Panc1 (cell line): Measurements from ENCODE around the gene CRMP1.

ENCODE experiments used
- POLR2AphosphoS5 ChIP-seq: IDR thresholded peaks from 2 replicates; pipeline ENCODE4 v1.6.1; 2012; ENCODE audit warnings: mild to moderate bottlenecking, low read depth, low read length, moderate library complexity
- TF ChIP-seq, protein P1 (sequence below), 2 experiments: IDR thresholded peaks; 2 replicates each; pipeline ENCODE4 v1.6.1; 2011 to 2012; ENCODE audit warnings: low read depth in 2 of 2, control low read depth in 1 of 2, low read length in 1 of 2, mild to moderate bottlenecking in 1 of 2, moderate library complexity in 1 of 2; ENCODE audit not compliant: insufficient read depth in 1 of 2
- TF ChIP-seq, protein P2 (sequence below): fragments of 450-650 bp; IDR thresholded peaks from 2 replicates; pipeline ENCODE4 v1.5.1; 2017; ENCODE audit warnings: mild to moderate bottlenecking

DNA sequence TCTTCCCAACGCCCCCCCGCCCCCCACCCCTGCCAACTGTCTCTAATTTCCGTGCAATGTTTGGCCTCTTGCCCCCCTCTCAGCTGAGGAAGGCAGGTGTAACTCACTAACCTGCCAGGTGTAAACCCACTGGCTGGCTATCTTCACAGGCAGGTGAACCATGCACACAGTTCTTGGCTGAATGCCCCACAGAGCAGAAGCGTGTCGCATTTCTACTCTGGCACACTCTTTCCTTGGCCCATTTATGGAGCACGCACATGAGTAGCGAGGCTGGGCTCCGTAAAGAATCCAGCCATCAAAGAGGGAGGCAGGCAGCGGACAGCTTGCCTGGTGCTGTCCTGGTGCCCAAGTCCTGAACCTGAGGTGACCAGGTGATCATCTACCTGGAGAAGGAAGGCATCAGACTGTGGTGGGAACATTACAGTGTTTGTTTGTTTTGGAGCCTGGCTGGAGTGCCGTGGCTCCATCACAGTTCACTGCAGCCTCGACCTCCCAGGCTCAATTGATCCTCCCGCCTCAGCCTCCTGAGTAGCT lies 39.2 kb upstream of the CRMP1 start:
- no peak for TF ChIP-seq POLR2AphosphoS5
- TF ChIP-seq, protein P1, sequence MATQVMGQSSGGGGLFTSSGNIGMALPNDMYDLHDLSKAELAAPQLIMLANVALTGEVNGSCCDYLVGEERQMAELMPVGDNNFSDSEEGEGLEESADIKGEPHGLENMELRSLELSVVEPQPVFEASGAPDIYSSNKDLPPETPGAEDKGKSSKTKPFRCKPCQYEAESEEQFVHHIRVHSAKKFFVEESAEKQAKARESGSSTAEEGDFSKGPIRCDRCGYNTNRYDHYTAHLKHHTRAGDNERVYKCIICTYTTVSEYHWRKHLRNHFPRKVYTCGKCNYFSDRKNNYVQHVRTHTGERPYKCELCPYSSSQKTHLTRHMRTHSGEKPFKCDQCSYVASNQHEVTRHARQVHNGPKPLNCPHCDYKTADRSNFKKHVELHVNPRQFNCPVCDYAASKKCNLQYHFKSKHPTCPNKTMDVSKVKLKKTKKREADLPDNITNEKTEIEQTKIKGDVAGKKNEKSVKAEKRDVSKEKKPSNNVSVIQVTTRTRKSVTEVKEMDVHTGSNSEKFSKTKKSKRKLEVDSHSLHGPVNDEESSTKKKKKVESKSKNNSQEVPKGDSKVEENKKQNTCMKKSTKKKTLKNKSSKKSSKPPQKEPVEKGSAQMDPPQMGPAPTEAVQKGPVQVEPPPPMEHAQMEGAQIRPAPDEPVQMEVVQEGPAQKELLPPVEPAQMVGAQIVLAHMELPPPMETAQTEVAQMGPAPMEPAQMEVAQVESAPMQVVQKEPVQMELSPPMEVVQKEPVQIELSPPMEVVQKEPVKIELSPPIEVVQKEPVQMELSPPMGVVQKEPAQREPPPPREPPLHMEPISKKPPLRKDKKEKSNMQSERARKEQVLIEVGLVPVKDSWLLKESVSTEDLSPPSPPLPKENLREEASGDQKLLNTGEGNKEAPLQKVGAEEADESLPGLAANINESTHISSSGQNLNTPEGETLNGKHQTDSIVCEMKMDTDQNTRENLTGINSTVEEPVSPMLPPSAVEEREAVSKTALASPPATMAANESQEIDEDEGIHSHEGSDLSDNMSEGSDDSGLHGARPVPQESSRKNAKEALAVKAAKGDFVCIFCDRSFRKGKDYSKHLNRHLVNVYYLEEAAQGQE (IDR thresholded peaks at IDR 0.05; ENCODE audit: insufficient read depth in 1 of 2, low read depth in 2 of 2, low read length in 1 of 2): no peak
- TF ChIP-seq, protein P2, sequence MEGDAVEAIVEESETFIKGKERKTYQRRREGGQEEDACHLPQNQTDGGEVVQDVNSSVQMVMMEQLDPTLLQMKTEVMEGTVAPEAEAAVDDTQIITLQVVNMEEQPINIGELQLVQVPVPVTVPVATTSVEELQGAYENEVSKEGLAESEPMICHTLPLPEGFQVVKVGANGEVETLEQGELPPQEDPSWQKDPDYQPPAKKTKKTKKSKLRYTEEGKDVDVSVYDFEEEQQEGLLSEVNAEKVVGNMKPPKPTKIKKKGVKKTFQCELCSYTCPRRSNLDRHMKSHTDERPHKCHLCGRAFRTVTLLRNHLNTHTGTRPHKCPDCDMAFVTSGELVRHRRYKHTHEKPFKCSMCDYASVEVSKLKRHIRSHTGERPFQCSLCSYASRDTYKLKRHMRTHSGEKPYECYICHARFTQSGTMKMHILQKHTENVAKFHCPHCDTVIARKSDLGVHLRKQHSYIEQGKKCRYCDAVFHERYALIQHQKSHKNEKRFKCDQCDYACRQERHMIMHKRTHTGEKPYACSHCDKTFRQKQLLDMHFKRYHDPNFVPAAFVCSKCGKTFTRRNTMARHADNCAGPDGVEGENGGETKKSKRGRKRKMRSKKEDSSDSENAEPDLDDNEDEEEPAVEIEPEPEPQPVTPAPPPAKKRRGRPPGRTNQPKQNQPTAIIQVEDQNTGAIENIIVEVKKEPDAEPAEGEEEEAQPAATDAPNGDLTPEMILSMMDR: no peak
